ENCODE data around the gene RASSF3.
A peak's percentile ranks its signal among the peaks of the same experiment; 100 is the strongest.

The RASSF3 gene

GRCh38 chr12:64700532-64700931 lies 90.2 kb downstream of the RASSF3 start:
- DNase-seq (ENCODE audit: low read depth in 1 of 2, low spot score in 1 of 2), result no peak
- TF ChIP-seq POLR2AphosphoS5 (IDR thresholded peaks at IDR 0.05; ENCODE audit: low read depth) (no peak), SPI1 (IDR thresholded peaks at IDR 0.05; ENCODE audit: borderline replicate concordance, low read depth) (no peak), GABPA (IDR thresholded peaks at IDR 0.05; ENCODE audit: low read depth) (no peak), REST (IDR thresholded peaks at IDR 0.05; ENCODE audit: insufficient replicate concordance, low read depth) (no peak), CTCF (IDR thresholded peaks at IDR 0.05; ENCODE audit: insufficient read depth, low read length) (no peak)
- H3K27ac ChIP-seq (replicated peaks), result peak overlapping the region; percentile 37
- H3K27me3 ChIP-seq (ENCODE audit: insufficient read depth, poor library complexity, severe bottlenecking), result no peaks in the 10 kb centered on the region
- H3K4me3 ChIP-seq (replicated peaks; ENCODE audit: insufficient read depth, low read length), result no peak overlapping the region

- Histone ChIP-seq H3K4me3 (replicated peaks; ENCODE audit: insufficient read depth, low read length) (no peak overlapping the region), H3K27ac (replicated peaks) (0 out of 2 replicates have a peak overlapping the region, but pooled peaks have one; percentile 22), H3K27me3 (ENCODE audit: insufficient read depth, poor library complexity, severe bottlenecking) (no peaks in the 10 kb centered on the region)
- DNase-seq (ENCODE audit: low read depth in 1 of 2, low spot score in 1 of 2), result no peak
- no peak for TF ChIP-seq GABPA (IDR thresholded peaks at IDR 0.05; ENCODE audit: low read depth)
- no peak for TF ChIP-seq CTCF (IDR thresholded peaks at IDR 0.05; ENCODE audit: insufficient read depth, low read length)
- no peak for TF ChIP-seq SPI1 (IDR thresholded peaks at IDR 0.05; ENCODE audit: borderline replicate concordance, low read depth)
- no peak for TF ChIP-seq POLR2AphosphoS5 (IDR thresholded peaks at IDR 0.05; ENCODE audit: low read depth)
- TF ChIP-seq REST (IDR thresholded peaks at IDR 0.05; ENCODE audit: insufficient replicate concordance, low read depth), result no peak
These were observed 91.0 kb downstream of the RASSF3 start for GRCh38 chr12:64701283-64701682.

GRCh38 chr12:64706306-64706705 lies 96.0 kb downstream of the RASSF3 start:
- no peak overlapping the region for H3K27ac ChIP-seq (replicated peaks)
- DNase-seq (ENCODE audit: low read depth in 1 of 2, low spot score in 1 of 2), result no peak
- no peak overlapping the region for H3K4me3 ChIP-seq (replicated peaks; ENCODE audit: insufficient read depth, low read length)
- H3K27me3 ChIP-seq (ENCODE audit: insufficient read depth, poor library complexity, severe bottlenecking), result no peaks in the 10 kb centered on the region
- TF ChIP-seq POLR2AphosphoS5 (IDR thresholded peaks at IDR 0.05; ENCODE audit: low read depth) (no peak), SPI1 (IDR thresholded peaks at IDR 0.05; ENCODE audit: borderline replicate concordance, low read depth) (no peak)

GRCh38 chr12:64706857-64707256 lies 96.6 kb downstream of the RASSF3 start:
- DNase-seq (ENCODE audit: low read depth in 1 of 2, low spot score in 1 of 2), result no peak
- TF ChIP-seq REST (IDR thresholded peaks at IDR 0.05; ENCODE audit: insufficient replicate concordance, low read depth) (no peak), SPI1 (IDR thresholded peaks at IDR 0.05; ENCODE audit: borderline replicate concordance, low read depth) (no peak), GABPA (IDR thresholded peaks at IDR 0.05; ENCODE audit: low read depth) (no peak), CTCF (IDR thresholded peaks at IDR 0.05; ENCODE audit: insufficient read depth, low read length) (no peak), POLR2AphosphoS5 (IDR thresholded peaks at IDR 0.05; ENCODE audit: low read depth) (no peak)
- Histone ChIP-seq H3K27ac (replicated peaks) (no peak overlapping the region), H3K27me3 (ENCODE audit: insufficient read depth, poor library complexity, severe bottlenecking) (no peaks in the 10 kb centered on the region), H3K4me3 (replicated peaks; ENCODE audit: insufficient read depth, low read length) (no peak overlapping the region)

All from HL-60 (cell line).